ENCODE results near the gene ALPG. TPM values are rescaled to one million over a fixed set of nuclear protein-coding genes. Genes with fewer than 3 reads are reported as not detected.

The ALPG gene
- total RNA-seq, 1 experiment from 2014 or later = 1.2 TPM

GRCh38 chr2:232437195-232437571 lies 30.5 kb downstream of the ALPG start:
- H3K4me3 Mint-ChIP-seq = no peak overlapping the region
- TF ChIP-seq E2F1 (CRISPR knock-in tag; IDR thresholded peaks at IDR 0.05) (no peak), ZNF532 (CRISPR knock-in tag; IDR thresholded peaks at IDR 0.05; ENCODE audit: borderline replicate concordance) (no peak), TEAD1 (CRISPR knock-in tag; IDR thresholded peaks at IDR 0.05) (no peak), TP53 (CRISPR knock-in tag; IDR thresholded peaks at IDR 0.05) (no peak)
- ATAC-seq = no peak
- H3K9me3 Mint-ChIP-seq = no peaks in the 10 kb centered on the region
- H3K4me1 Mint-ChIP-seq = peaks cover 14% of the 10 kb centered on the region
- H3K36me3 Mint-ChIP-seq = no peaks in the 10 kb centered on the region
- H3K27ac Mint-ChIP-seq = no peak overlapping the region; the same call in 1 of the 2 replicates
- DNase-seq (ENCODE audit: low spot score) = no peak
- ChIA-PET POLR2A (interaction anchor here (2.4 kb wide), 1 partner anchor 70 kb away, joined by 6 read pairs; no protein-coding TSS in a partner anchor), CTCF (interaction anchor here (0.6 to 5.1 kb wide), 23 partner anchors 9 to 536 kb away, joined by 3 to 75 read pairs (median 3); partner anchors contain the start of genes ALPP and PRSS56)
- peaks cover 3% of the 10 kb centered on the region; the same call in 1 of the 2 replicates for H3K27me3 Mint-ChIP-seq (ENCODE audit: low read depth)

- Mint-ChIP-seq H3K4me1 (peaks cover 9% of the 10 kb centered on the region), H3K4me3 (no peak overlapping the region), H3K36me3 (no peaks in the 10 kb centered on the region), H3K9me3 (no peaks in the 10 kb centered on the region), H3K27ac (no peak overlapping the region), H3K27me3 (ENCODE audit: low read depth) (peaks cover 3% of the 10 kb centered on the region; the same call in 1 of the 2 replicates)
- TF ChIP-seq RORB (CRISPR knock-in tag; IDR thresholded peaks at IDR 0.05) = no peak
- TF ChIP-seq ATF2 (CRISPR knock-in tag; IDR thresholded peaks at IDR 0.05; ENCODE audit: borderline replicate concordance, low read depth) = no peak
- no peak for TF ChIP-seq ZNF219 (CRISPR knock-in tag; IDR thresholded peaks at IDR 0.05; ENCODE audit: borderline replicate concordance)
- TF ChIP-seq GTF2I (CRISPR knock-in tag; conservative IDR thresholded peaks at IDR 0.05) = no peak
- no peak for TF ChIP-seq ZNF416 (CRISPR knock-in tag; IDR thresholded peaks at IDR 0.05)
- no peak for TF ChIP-seq ZNF138 (CRISPR knock-in tag; conservative IDR thresholded peaks at IDR 0.05)
- TF ChIP-seq SOX15 (CRISPR knock-in tag; IDR thresholded peaks at IDR 0.05) = no peak
- TF ChIP-seq E2F4 (CRISPR knock-in tag; IDR thresholded peaks at IDR 0.05; ENCODE audit: borderline replicate concordance, low read depth) = no peak
- TF ChIP-seq FOXP1 (CRISPR knock-in tag; IDR thresholded peaks at IDR 0.05; ENCODE audit: borderline replicate concordance) = no peak
- TF ChIP-seq ERG (CRISPR knock-in tag; IDR thresholded peaks at IDR 0.05) = no peak
- no peak for TF ChIP-seq MYBL2 (CRISPR knock-in tag; IDR thresholded peaks at IDR 0.05)
- no peak for TF ChIP-seq TP53 (CRISPR knock-in tag; IDR thresholded peaks at IDR 0.05)
- TF ChIP-seq RELA (CRISPR knock-in tag; IDR thresholded peaks at IDR 0.05; ENCODE audit: borderline replicate concordance) = no peak
- ATAC-seq (no peak), DNase-seq (ENCODE audit: low spot score) (no peak)
- POLR2A ChIA-PET = no interaction called here
- CTCF ChIA-PET = interaction anchor here (1.3 to 5.1 kb wide), 4 partner anchors 11 to 85 kb away, joined by 3 to 75 read pairs (median 4); partner anchors contain the start of gene ALPP
Measured at GRCh38 chr2:232438091-232438490, 31.4 kb downstream of the ALPG start.

Data from WTC11 (cell line).